Prostate gland (tissue), 2 donors: ENCODE results near the gene FARP2.

ENCODE experiments used
- POLR2AphosphoS5 ChIP-seq: sonication (generic); formaldehyde crosslinking; IDR thresholded peaks from one replicate; pipeline ENCODE4 v1.6.1; 2017; ENCODE audit warnings: antibody characterized with exemption
- TF ChIP-seq, protein P1 (sequence below), 4 experiments: fragments of 200-600 bp in 2 of 4; fragments of 450-650 bp in 2 of 4; sonication (generic) in 2 of 4; IDR thresholded peaks; 1 replicate in 3 of 4; 2 replicates in 1 of 4; pipeline ENCODE4 v1.5.1; 2016 to 2019; ENCODE audit warnings: antibody characterized with exemption in 4 of 4, mild to moderate bottlenecking in 2 of 4, moderate library complexity in 2 of 4

DNA sequence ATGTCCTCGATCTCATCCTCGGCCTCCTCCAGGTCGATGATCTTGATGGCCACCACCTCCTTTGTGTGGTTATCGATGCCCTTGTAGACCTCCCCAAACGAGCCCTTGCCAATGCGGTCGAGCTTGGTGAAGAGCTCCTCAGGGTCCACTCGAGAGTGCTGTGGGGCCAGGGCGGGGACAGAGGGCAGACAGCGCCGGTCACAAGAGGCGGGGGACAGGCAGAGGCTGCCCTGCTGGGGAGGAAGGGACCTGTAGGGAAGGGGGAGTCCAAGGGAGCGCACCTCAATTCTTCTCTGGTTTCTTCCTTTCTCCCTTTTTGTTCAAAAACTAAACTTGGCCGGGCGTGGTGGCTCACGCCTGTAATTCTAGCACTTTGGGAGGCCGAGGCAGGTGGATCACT, 145.5 kb downstream of the FARP2 start:
- TF ChIP-seq, protein P1, sequence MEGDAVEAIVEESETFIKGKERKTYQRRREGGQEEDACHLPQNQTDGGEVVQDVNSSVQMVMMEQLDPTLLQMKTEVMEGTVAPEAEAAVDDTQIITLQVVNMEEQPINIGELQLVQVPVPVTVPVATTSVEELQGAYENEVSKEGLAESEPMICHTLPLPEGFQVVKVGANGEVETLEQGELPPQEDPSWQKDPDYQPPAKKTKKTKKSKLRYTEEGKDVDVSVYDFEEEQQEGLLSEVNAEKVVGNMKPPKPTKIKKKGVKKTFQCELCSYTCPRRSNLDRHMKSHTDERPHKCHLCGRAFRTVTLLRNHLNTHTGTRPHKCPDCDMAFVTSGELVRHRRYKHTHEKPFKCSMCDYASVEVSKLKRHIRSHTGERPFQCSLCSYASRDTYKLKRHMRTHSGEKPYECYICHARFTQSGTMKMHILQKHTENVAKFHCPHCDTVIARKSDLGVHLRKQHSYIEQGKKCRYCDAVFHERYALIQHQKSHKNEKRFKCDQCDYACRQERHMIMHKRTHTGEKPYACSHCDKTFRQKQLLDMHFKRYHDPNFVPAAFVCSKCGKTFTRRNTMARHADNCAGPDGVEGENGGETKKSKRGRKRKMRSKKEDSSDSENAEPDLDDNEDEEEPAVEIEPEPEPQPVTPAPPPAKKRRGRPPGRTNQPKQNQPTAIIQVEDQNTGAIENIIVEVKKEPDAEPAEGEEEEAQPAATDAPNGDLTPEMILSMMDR (IDR thresholded peaks at IDR 0.05) = no peak
- TF ChIP-seq POLR2AphosphoS5 = no peak
